Cardiac fibroblast (primary cell): ENCODE data around the gene GPC2.
"Not testable (repeated sequence)": the region's sequence is repeated elsewhere in the genome, so short reads cannot be mapped to it uniquely, and the experiment has no call there.

Source experiments
- DNase-seq, 2 donors: peaks; one replicate each; pipeline versions ENCODE4 v3.0.0 to v3.0.0-alpha.2; 2010; ENCODE audit warnings: low read depth in 2 of 2
- H3K4me3 ChIP-seq, 2 donors: replicated peaks in 1 of 2; 1 replicate in 1 of 2; 2 replicates in 1 of 2; pipeline ENCODE4 v1.5.1; 2011; ENCODE audit warnings: low read depth in 2 of 2, low read length in 2 of 2, mild to moderate bottlenecking in 2 of 2, moderate library complexity in 1 of 2
- CTCF ChIP-seq: IDR thresholded peaks from one replicate; pipeline ENCODE4 v1.5.1; 2011; ENCODE audit warnings: low read depth, mild to moderate bottlenecking, low read length, inconsistent platforms

The GPC2 gene

GRCh38 chr7:100152937-100153666 is 24.1 kb downstream of the GPC2 start:
- TF ChIP-seq CTCF: no peak
- no peak for DNase-seq
- H3K4me3 ChIP-seq: no peak overlapping the region

- no peak for DNase-seq
- H3K4me3 ChIP-seq: no peak overlapping the region
- no peak for TF ChIP-seq CTCF
Observed at GRCh38 chr7:100152404-100152803, 24.8 kb downstream of the GPC2 start.

- H3K4me3 ChIP-seq: peak within 1 kb of the TSS; percentile 99 to 100
- peak; percentile 99 for DNase-seq
- TF ChIP-seq CTCF: peak; percentile 5
Observed at GRCh38 chr7:100148559-100149328, 28.4 kb downstream of the GPC2 start, which contains the start of gene LAMTOR4. Gene LAMTOR4, plus strand, starts transcription at chr7:100148918. Its CDS starts 55 bp downstream, at chr7:100148973.

GRCh38 chr7:100148225-100148558 is 29.0 kb downstream of the GPC2 start:
- TF ChIP-seq CTCF: no peak
- DNase-seq: no peak
- H3K4me3 ChIP-seq: peak overlapping the region; percentile 2 to 42

GRCh38 chr7:100147278-100147677 is 29.9 kb downstream of the GPC2 start:
- no peak overlapping the region for H3K4me3 ChIP-seq
- DNase-seq: no peak
- no peak for TF ChIP-seq CTCF

GRCh38 chr7:100146350-100146749 is 30.8 kb downstream of the GPC2 start:
- not testable (repeated sequence) for H3K4me3 ChIP-seq
- DNase-seq: peak; percentile 40 to 81

- TF ChIP-seq CTCF: no peak
- no peak overlapping the region for H3K4me3 ChIP-seq
- no peak for DNase-seq
Observed at GRCh38 chr7:100142461-100142860, 34.7 kb downstream of the GPC2 start.
